Heart right ventricle (tissue), 16 donors: ENCODE results near the gene FBXL13. TPM values are rescaled to one million over a fixed set of nuclear protein-coding genes. Genes with fewer than 3 reads are reported as not detected.

Experiments
- ATAC-seq, 8 donors: fragments of 200-7000 bp; cut with Tn5 transposase; one replicate each; pipeline ENCODE4 v1.9.1; 2020; ENCODE audit warnings: mild to moderate bottlenecking in 8 of 8, moderate library complexity in 8 of 8, moderate number of reproducible peaks in 1 of 8
- DNase-seq, 2 donors: peaks; one replicate each; pipeline ENCODE4 v3.0.0-alpha.2; 2020
- H3K27ac ChIP-seq, 10 donors: fragments of 200-600 bp; sonication (generic) in 2 of 10; one replicate each; pipeline versions ENCODE4 v1.5.0 to v1.8.0; 2020 to 2022; ENCODE audit warnings: mild to moderate bottlenecking in 3 of 10
- H3K27me3 ChIP-seq, 7 donors: fragments of 200-600 bp; one replicate each; pipeline ENCODE4 v1.8.0; 2021 to 2022; ENCODE audit warnings: mild to moderate bottlenecking in 2 of 7
- H3K36me3 ChIP-seq, 9 donors: fragments of 200-600 bp; sonication (generic) in 1 of 9; one replicate each; pipeline versions ENCODE4 v1.5.0 to v1.8.0; 2020 to 2022; ENCODE audit warnings: mild to moderate bottlenecking in 2 of 9
- H3K4me1 ChIP-seq, 9 donors: fragments of 200-600 bp; sonication (generic) in 1 of 9; one replicate each; pipeline versions ENCODE4 v1.5.0 to v1.8.0; 2020 to 2022; ENCODE audit warnings: mild to moderate bottlenecking in 4 of 9
- H3K4me3 ChIP-seq, 10 donors: fragments of 200-600 bp; sonication (generic) in 2 of 10; one replicate each; pipeline versions ENCODE4 v1.5.0 to v1.8.0; 2020 to 2022; ENCODE audit warnings: mild to moderate bottlenecking in 7 of 10, moderate library complexity in 2 of 10
- H3K9me3 ChIP-seq, 11 donors: fragments of 200-600 bp in 10 of 11; sonication (generic) in 2 of 11; one replicate each; pipeline versions ENCODE4 v1.5.0 to v1.8.0; 2013 to 2022; ENCODE audit warnings: mild to moderate bottlenecking in 2 of 11, control low read depth in 1 of 11, moderate library complexity in 1 of 11
- WGBS, 2 donors: extraction: QIAGEN DNeasy Blood & Tissue Kit; methylation state at CpG; one replicate each; pipeline ENCODE4 v1.1.7; 2013; ENCODE audit warnings: inconsistent platforms in 1 of 2; 5-methylcytosine and 5-hydroxymethylcytosine counted together
- intact Hi-C, 10 donors: fragments of 100-400 bp; cut with DNase I; formaldehyde crosslinking; loops; one replicate each; pipeline versions ENCODE4 v1.11.1 to v1.14.2; 2022
- polyA plus RNA-seq, 2 donors: library from polyadenylated mRNA; stranded (reverse); fragments of 200-250 nt; gene quantifications; one replicate each; pipeline ENCODE4 v1.2.3, GENCODE V29; 2013
- total RNA-seq, 10 donors: library from RNA; stranded (reverse); fragmentation: NEBNext Ultra II Directional in 3 of 10; extraction: Animal tissue kit (Norgen Biotek cat#: 25700) in 3 of 10; gene quantifications; one replicate each; pipeline versions ENCODE4 v1.2.1 to v1.2.4, GENCODE V29; 2021 to 2023
- TF ChIP-seq, protein P1 (sequence below), 9 donors: fragments of 200-600 bp; sonication (generic) in 2 of 9; IDR thresholded peaks; one replicate each; pipeline versions ENCODE4 v1.5.0 to v1.8.0; 2021 to 2022; ENCODE audit warnings: antibody characterized with exemption in 9 of 9, mild to moderate bottlenecking in 5 of 9, moderate library complexity in 1 of 9
- donor health status: Arrhythmogenic right ventricular cardiomyopathy.
- donor health status: ischemic (EF 13 %, LVEDD 7.1; RV severe dilation, severe dysfunction).
- donor health status: healthy with polysubstance abuse.
- donor health status: DM: no; HTN: yes; CAD: no.
- donor health status: DM: no; HTN: no; CAD: no.
- donor health status: ischemic (EF 25% LVEDD 6.9; RV normal size, moderate dysfunction).
- donor health status: ischemic (EF 25% LVEDD 5.7; RV mildly dilated, moderate dysfunction).
- donor health status: healthy.
- donor health status: DM: yes; HTN: yes; CAD: no.
- donor health status: Ischemic cardiomyopathy.
- donor health status: ischemic (EF 35%, LVEDD 5.7; RV mildly dilated, moderate dysfunction).
- donor health status: nonischemic (EF 11% LVEDD 7.7; RV severe dilation, severe dysfunction).
- donor health status: DM: yes; HTN: yes; CAD: no.
- donor health status: PGD.
- donor health status: ischemic (EF 29% LVEDD 5.4; RV normal size, mild dysfunction).
- donor health status: nonischemic (EF 23%, LVEDD 6.1; RV moderate dilation, normal function).

Gene FBXL13
- total and polyA plus RNA-seq, 12 donors: 0.12 to 0.87 (median 0.45) TPM; not detected in 1

DNA sequence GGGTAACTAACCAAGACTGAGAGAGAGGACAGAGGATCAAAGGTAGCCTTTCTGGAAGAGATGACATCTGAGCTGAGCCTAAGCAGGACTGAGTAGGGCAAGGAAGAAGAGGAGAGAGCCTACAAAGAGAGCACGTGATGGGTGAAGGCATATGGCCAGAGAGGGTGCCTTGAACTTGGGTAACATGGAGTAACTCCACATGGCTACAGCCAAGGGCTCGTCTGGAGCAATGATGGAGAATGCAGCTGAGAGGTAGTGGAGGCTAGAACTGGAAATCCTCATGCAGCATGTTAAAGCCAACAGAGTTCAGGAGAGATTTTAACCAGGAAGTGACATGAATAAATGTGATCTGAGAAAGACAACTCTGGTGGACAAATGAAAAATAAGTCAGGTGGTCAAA, 84.0 kb downstream of the FBXL13 start:
- H3K4me1 ChIP-seq: peaks cover 0 to 57% (median 13%) of the 10 kb centered on the region in 9 donors
- H3K27ac ChIP-seq: peak overlapping the region in 1 of 10 donors; percentile 51
- intact Hi-C loops: loop anchor here in 3 of 10 donors (5.0 to 10.0 kb wide), 3 partner anchors 64 to 98 kb away; partner anchors contain the start of gene LRRC17 (in 1 of the 3)
- H3K27me3 ChIP-seq: no peaks in the 10 kb centered on the region
- H3K9me3 ChIP-seq: no peaks in the 10 kb centered on the region
- ATAC-seq (no peak), DNase-seq (no peak)
- H3K4me3 ChIP-seq: no peak overlapping the region
- no peaks in the 10 kb centered on the region for H3K36me3 ChIP-seq
- WGBS, 2 donors: 74 to 80% methylated on average over 2 of the region's 2 CpGs
- TF ChIP-seq, protein P1, sequence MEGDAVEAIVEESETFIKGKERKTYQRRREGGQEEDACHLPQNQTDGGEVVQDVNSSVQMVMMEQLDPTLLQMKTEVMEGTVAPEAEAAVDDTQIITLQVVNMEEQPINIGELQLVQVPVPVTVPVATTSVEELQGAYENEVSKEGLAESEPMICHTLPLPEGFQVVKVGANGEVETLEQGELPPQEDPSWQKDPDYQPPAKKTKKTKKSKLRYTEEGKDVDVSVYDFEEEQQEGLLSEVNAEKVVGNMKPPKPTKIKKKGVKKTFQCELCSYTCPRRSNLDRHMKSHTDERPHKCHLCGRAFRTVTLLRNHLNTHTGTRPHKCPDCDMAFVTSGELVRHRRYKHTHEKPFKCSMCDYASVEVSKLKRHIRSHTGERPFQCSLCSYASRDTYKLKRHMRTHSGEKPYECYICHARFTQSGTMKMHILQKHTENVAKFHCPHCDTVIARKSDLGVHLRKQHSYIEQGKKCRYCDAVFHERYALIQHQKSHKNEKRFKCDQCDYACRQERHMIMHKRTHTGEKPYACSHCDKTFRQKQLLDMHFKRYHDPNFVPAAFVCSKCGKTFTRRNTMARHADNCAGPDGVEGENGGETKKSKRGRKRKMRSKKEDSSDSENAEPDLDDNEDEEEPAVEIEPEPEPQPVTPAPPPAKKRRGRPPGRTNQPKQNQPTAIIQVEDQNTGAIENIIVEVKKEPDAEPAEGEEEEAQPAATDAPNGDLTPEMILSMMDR (IDR thresholded peaks at IDR 0.05): no peak

DNA sequence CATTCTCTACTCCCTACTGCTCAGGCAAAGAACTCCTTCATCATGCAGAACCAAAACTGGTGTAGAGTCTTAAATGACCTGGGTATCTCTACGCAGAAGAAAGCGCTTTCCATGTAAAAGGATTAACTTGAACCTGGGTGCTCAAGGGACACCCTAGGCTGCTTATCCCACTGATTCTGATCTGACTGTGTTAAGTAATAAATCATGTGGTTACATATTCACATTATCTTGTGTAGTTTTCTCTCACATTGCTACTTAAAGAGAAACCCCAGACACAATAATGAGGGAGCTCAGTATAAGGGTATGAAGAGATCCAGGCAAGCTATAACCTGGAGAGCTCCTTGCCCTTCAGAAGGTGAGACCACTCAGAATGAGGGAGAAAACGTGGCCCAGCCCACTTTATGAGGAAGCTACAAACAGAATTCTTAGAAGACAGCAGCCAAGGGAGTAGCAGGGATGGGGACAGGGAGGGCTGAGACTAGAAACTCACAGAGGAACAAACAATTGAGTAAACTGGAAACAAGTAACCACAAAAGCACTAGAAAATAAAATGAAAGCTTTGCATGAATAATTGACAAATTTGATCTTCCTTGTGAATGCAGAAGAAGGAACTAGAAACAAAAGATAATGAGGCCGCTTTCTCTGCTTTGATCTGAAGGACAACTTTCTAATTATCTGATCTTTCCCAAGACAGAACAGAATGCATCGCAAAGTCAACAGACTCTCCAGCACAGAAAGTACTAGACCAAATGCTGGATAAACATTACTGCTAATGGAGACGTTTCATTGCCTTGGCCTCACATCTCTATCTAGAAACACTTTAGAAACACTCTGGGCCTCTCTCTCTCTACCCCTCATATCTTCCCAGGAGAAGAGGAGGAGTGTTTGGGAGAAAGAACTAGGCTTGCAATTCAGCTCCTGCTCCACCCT, 85.7 kb downstream of the FBXL13 start:
- peak overlapping the region in 1 of 10 donors; percentile 46 for H3K27ac ChIP-seq
- WGBS, 2 donors: 67 to 77% methylated on average over 6 of the region's 6 CpGs
- ATAC-seq: peak in 1 of 8 donors; percentile 53

DNA sequence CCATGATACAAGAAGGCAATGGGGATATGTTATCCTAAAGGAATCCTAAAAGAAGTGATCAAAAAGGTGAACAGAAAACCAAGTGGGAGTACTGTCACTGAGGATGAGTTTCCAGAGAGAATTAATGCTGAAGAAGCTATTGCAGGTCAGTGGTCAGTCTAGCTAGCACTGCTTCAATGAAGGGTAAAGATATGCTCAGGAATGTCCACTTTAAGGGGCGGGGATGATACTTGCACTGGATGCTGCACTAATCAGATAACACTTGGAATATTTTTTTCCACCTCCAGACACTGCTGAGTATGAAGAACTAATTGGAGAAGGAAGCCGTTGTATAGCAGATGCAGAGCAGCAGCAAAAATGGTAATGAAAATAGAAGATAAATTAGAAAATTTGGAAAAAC, 86.5 kb downstream of the FBXL13 start:
- Histone ChIP-seq H3K27me3 (no peaks in the 10 kb centered on the region), H3K9me3 (no peaks in the 10 kb centered on the region), H3K4me1 (peaks cover 0 to 46% (median 12%) of the 10 kb centered on the region in 9 donors), H3K36me3 (no peaks in the 10 kb centered on the region), H3K4me3 (no peak overlapping the region), H3K27ac (peak overlapping the region in 1 of 10 donors; percentile 46)
- intact Hi-C loops: no loop called here
- 80 to 81% methylated on average over 2 of the region's 2 CpGs for WGBS, 2 donors
- TF ChIP-seq, protein P1 (IDR thresholded peaks at IDR 0.05): no peak
- no peak for ATAC-seq
- no peak for DNase-seq

More for the DNA sequence above, 85.7 kb downstream of the FBXL13 start:
- Histone ChIP-seq H3K4me1 (peaks cover 0 to 54% (median 13%) of the 10 kb centered on the region in 9 donors), H3K4me3 (no peak overlapping the region), H3K9me3 (no peaks in the 10 kb centered on the region), H3K36me3 (no peaks in the 10 kb centered on the region), H3K27me3 (no peaks in the 10 kb centered on the region)
- intact Hi-C loops: no loop called here
- DNase-seq: no peak
- TF ChIP-seq, protein P1 (IDR thresholded peaks at IDR 0.05): no peak

DNA sequence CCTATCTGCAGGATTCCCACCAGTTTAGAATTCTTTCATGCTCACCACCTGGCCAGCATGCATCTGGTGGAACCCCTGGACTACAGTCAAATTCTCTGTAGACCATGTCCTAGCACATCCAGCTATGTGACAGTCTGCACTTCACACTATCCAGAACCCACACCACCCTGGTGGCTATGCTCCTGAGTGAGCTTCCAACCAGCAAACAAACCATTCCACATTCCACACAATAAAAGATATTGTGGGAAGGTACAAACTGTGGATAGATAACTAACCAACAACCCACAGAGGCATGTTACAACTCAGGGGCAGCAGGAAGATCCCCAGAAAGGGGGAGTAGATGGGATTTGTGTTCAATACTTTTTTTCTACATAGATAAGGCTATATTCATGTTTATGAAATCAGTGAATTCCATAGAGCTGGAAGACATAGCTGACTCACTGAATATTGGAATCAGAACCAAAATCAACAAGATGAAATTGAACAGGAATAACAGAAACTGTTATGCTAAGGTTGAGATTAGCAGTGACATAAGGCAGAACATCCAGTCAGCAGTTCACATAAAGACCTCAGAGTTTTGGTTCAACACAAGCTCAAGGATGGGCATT, 89.3 kb downstream of the FBXL13 start:
- no peak overlapping the region for H3K27ac ChIP-seq
- intact Hi-C loops: no loop called here
- peaks cover 0 to 18% (median 0%) of the 10 kb centered on the region in 9 donors for H3K4me1 ChIP-seq
- H3K36me3 ChIP-seq: no peaks in the 10 kb centered on the region
- no peak for DNase-seq
- no peaks in the 10 kb centered on the region for H3K27me3 ChIP-seq
- TF ChIP-seq, protein P1 (IDR thresholded peaks at IDR 0.05): no peak
- no peak for ATAC-seq
- peaks cover 0 to 6% (median 0%) of the 10 kb centered on the region in 11 donors for H3K9me3 ChIP-seq
- no peak overlapping the region for H3K4me3 ChIP-seq
